Right lobe of liver (tissue), 4 donors: ENCODE data around the gene KLF15.

Experiments used
- POLR2A ChIP-seq: fragments of 450-650 bp; IDR thresholded peaks from one replicate; pipeline ENCODE4 v1.6.1; 2017; ENCODE audit warnings: antibody characterized with exemption, mild to moderate bottlenecking
- TF ChIP-seq, protein P1 (sequence below), 4 donors: fragments of 200-600 bp in 3 of 4; fragments of 450-650 bp in 1 of 4; IDR thresholded peaks; one replicate each; pipeline versions ENCODE4 v1.5.1 to v1.8.0; 2016 to 2022; ENCODE audit warnings: antibody characterized with exemption in 4 of 4, mild to moderate bottlenecking in 2 of 4
- donor health status: DM: no; HTN: no; CAD: no.
- donor health status: DM: no; HTN: no; CAD: no.
- donor health status: DM: no; HTN: yes; CAD: no.

DNA sequence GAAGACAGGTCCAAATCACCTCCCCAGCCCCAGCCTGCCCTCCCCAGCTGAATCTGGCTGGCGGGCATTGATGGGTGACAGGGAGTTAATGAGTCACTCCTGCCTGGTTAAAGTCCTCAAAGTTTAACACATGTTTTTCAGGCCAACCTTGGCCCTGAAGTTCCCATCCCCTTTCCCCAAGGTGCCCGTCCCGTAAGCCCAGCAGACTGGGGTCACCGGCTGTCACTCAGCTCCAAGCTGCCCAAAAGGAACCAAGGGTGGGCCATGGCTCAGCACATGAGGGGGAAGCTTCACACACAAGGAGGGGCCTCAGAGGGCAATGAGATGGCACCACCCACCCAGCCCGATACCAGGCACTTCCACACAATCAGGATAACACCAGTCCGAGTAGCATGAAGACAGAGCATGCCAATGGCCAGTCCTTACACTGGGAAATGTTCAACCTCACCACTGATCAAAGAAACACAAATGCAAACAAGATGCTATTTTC lies 10.2 kb upstream of the KLF15 start:
- TF ChIP-seq, protein P1, sequence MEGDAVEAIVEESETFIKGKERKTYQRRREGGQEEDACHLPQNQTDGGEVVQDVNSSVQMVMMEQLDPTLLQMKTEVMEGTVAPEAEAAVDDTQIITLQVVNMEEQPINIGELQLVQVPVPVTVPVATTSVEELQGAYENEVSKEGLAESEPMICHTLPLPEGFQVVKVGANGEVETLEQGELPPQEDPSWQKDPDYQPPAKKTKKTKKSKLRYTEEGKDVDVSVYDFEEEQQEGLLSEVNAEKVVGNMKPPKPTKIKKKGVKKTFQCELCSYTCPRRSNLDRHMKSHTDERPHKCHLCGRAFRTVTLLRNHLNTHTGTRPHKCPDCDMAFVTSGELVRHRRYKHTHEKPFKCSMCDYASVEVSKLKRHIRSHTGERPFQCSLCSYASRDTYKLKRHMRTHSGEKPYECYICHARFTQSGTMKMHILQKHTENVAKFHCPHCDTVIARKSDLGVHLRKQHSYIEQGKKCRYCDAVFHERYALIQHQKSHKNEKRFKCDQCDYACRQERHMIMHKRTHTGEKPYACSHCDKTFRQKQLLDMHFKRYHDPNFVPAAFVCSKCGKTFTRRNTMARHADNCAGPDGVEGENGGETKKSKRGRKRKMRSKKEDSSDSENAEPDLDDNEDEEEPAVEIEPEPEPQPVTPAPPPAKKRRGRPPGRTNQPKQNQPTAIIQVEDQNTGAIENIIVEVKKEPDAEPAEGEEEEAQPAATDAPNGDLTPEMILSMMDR (IDR thresholded peaks at IDR 0.05): no peak
- TF ChIP-seq POLR2A: no peak
